ENCODE data around the gene FBXO40. TPM values are rescaled to one million over a fixed set of nuclear protein-coding genes. Genes with fewer than 3 reads are reported as not detected.

Gene FBXO40
- total RNA-seq, 1 donor from 2014 or later: 0.09 TPM

DNA sequence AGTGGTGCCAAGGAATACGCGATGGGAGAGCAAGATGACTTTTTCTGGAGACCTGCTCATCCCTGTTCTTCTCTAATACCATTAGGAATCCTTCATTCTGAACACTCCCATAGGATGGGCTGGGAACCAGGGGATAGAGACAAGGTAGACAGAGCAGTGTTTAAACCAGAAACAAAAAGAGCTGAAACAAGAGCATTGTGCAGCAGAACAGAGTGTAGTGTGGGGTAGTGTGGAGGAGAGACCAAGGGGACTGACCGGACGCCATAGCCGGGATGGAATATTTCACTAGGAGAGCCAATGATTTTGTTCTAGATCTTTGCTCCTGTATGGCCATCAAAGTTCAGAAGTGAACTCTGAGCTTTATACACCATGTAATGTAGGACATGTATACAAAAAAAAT is 51.9 kb downstream of the FBXO40 start:
- intact Hi-C loops (cut with DNase I): no loop called here
- no peaks in the 10 kb centered on the region for H3K9me3 ChIP-seq
- DNase-seq (no peak), ATAC-seq (no peak)
- H3K27me3 ChIP-seq (ENCODE audit: low read depth): no peaks in the 10 kb centered on the region
- no peak overlapping the region for H3K4me3 ChIP-seq
- H3K36me3 ChIP-seq: peaks cover 35% of the 10 kb centered on the region
- H3K27ac ChIP-seq: no peak overlapping the region
- TF ChIP-seq, protein P1, sequence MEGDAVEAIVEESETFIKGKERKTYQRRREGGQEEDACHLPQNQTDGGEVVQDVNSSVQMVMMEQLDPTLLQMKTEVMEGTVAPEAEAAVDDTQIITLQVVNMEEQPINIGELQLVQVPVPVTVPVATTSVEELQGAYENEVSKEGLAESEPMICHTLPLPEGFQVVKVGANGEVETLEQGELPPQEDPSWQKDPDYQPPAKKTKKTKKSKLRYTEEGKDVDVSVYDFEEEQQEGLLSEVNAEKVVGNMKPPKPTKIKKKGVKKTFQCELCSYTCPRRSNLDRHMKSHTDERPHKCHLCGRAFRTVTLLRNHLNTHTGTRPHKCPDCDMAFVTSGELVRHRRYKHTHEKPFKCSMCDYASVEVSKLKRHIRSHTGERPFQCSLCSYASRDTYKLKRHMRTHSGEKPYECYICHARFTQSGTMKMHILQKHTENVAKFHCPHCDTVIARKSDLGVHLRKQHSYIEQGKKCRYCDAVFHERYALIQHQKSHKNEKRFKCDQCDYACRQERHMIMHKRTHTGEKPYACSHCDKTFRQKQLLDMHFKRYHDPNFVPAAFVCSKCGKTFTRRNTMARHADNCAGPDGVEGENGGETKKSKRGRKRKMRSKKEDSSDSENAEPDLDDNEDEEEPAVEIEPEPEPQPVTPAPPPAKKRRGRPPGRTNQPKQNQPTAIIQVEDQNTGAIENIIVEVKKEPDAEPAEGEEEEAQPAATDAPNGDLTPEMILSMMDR (IDR thresholded peaks at IDR 0.05): no peak
- no peaks in the 10 kb centered on the region for H3K4me1 ChIP-seq

- no peak overlapping the region for H3K4me3 ChIP-seq
- peak overlapping the region; percentile 36 for H3K27ac ChIP-seq
- ATAC-seq: no peak
Measured at GRCh38 chr3:121648219-121648958, 55.2 kb downstream of the FBXO40 start.

GRCh38 chr3:121649645-121650044 is 56.5 kb downstream of the FBXO40 start:
- Histone ChIP-seq H3K9me3 (no peaks in the 10 kb centered on the region), H3K36me3 (peaks cover 10% of the 10 kb centered on the region), H3K4me1 (no peaks in the 10 kb centered on the region), H3K4me3 (no peak overlapping the region), H3K27ac (no peak overlapping the region), H3K27me3 (ENCODE audit: low read depth) (no peaks in the 10 kb centered on the region)
- DNase-seq (no peak), ATAC-seq (no peak)
- intact Hi-C loops (cut with DNase I): no loop called here
- TF ChIP-seq, protein P1 (IDR thresholded peaks at IDR 0.05): no peak

More at GRCh38 chr3:121648219-121648958, 55.2 kb downstream of the FBXO40 start:
- Histone ChIP-seq H3K27me3 (ENCODE audit: low read depth) (no peaks in the 10 kb centered on the region), H3K9me3 (no peaks in the 10 kb centered on the region), H3K4me1 (no peaks in the 10 kb centered on the region), H3K36me3 (peaks cover 23% of the 10 kb centered on the region)
- DNase-seq: no peak
- intact Hi-C loops (cut with DNase I): no loop called here
- TF ChIP-seq, protein P1 (IDR thresholded peaks at IDR 0.05): no peak

GRCh38 chr3:121651684-121652083 is 58.5 kb downstream of the FBXO40 start:
- Histone ChIP-seq H3K27me3 (ENCODE audit: low read depth) (no peaks in the 10 kb centered on the region), H3K4me1 (no peaks in the 10 kb centered on the region), H3K9me3 (no peaks in the 10 kb centered on the region), H3K4me3 (no peak overlapping the region), H3K27ac (no peak overlapping the region), H3K36me3 (peaks cover 8% of the 10 kb centered on the region)
- intact Hi-C loops (cut with DNase I): no loop called here
- no peak for ATAC-seq
- TF ChIP-seq, protein P1 (IDR thresholded peaks at IDR 0.05): no peak
- no peak for DNase-seq

DNA sequence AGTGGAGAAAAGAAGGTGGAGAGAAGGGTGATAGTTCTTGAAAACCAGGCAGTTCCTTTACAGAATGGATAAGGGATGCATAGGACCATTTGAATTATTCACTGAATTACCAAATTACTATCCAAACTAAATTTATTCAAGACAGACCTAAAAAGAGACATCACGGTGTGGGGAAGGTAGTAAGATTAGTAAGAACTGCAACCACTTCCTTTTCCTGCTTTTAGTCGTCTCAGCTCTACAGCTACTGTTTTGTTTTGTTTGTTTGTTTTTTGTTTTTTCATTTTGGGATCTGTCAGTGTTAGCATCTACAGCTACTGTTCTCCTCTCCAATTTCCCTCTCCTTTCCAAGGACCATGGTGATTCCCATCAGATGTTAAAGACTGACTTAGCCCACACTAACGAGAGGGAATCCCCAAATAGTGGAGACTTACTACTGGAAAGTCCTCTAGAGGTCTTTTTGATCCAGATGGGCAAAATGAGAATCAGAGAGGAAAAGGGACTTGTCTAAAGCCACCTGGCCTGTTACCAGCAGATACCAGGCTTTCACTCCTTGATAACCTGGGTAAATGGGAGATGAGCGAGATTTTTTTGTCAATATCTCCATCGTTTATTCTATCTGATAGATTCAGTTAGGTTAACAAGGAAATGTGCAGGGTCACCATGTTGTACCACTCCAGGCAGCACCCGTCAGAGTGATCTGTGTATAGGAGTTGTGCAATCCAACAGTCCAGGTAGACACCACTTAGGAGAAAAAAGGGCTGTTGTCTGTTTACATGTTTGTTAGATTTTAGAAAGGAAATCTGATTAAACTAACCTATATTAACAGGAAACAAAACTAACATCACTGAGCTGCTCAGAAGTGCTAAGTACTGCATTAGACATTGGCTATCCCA is 61.6 kb downstream of the FBXO40 start:
- no peaks in the 10 kb centered on the region for H3K27me3 ChIP-seq (ENCODE audit: low read depth)
- TF ChIP-seq, protein P1 (IDR thresholded peaks at IDR 0.05): no peak
- H3K4me3 ChIP-seq: no peak overlapping the region
- intact Hi-C loops (cut with DNase I): no loop called here
- H3K36me3 ChIP-seq: peaks cover 14% of the 10 kb centered on the region
- H3K9me3 ChIP-seq: no peaks in the 10 kb centered on the region
- H3K4me1 ChIP-seq: peaks cover 12% of the 10 kb centered on the region
- no peak overlapping the region for H3K27ac ChIP-seq
- ATAC-seq: no peak
- DNase-seq: no peak
